Body of pancreas (tissue), 4 donors: ENCODE data around the gene MAP3K9. TPM values are rescaled to one million over a fixed set of nuclear protein-coding genes. Genes with fewer than 3 reads are reported as not detected.

Source experiments
- ATAC-seq: fragments of 150-250 bp; one replicate; pipeline ENCODE4 v1.9.1; 2016
- DNase-seq, 4 donors: peaks; one replicate each; pipeline ENCODE4 v3.0.0-alpha.2; 2019
- H3K27ac ChIP-seq, 4 donors: fragments of 200-600 bp; sonication (generic); 1 replicate in 3 of 4; 2 replicates in 1 of 4; pipeline versions ENCODE4 v1.5.1 to v1.6.1; 2016 to 2019; ENCODE audit warnings: mild to moderate bottlenecking in 1 of 4, mixed read lengths in 1 of 4, moderate library complexity in 1 of 4
- H3K27me3 ChIP-seq, 2 donors: fragments of 200-600 bp; sonication (generic); one replicate each; pipeline ENCODE4 v1.6.0; 2016; ENCODE audit warnings: mild to moderate bottlenecking in 1 of 2
- H3K36me3 ChIP-seq, 2 donors: fragments of 200-600 bp; sonication (generic); replicated peaks in 1 of 2; 2 replicates each; pipeline ENCODE4 v1.5.1; 2016; ENCODE audit warnings: low read depth in 2 of 2; ENCODE audit not compliant: insufficient read depth in 1 of 2
- H3K4me1 ChIP-seq: fragments of 200-600 bp; sonication (generic); one replicate; pipeline ENCODE4 v1.6.0; 2016
- H3K4me3 ChIP-seq, 2 donors: fragments of 200-600 bp; sonication (generic); 1 replicate in 1 of 2; 2 replicates in 1 of 2; pipeline ENCODE4 v1.5.1; 2016 to 2019
- H3K9me3 ChIP-seq, 3 donors: fragments of 200-600 bp; sonication (generic); 1 replicate in 2 of 3; 2 replicates in 1 of 3; pipeline ENCODE4 v1.5.1; 2016
- POLR2A ChIP-seq, 3 donors: fragments of 450-650 bp; IDR thresholded peaks; one replicate each; pipeline ENCODE4 v1.6.1; 2016; ENCODE audit warnings: antibody characterized with exemption in 3 of 3, mild to moderate bottlenecking in 2 of 3
- WGBS, 2 donors: methylation state at CpG; one replicate each; pipeline ENCODE4 v1.1.5; 2017; 5-methylcytosine and 5-hydroxymethylcytosine counted together
- intact Hi-C: fragments of 100-400 bp; cut with DNase I; formaldehyde crosslinking; loops from one replicate; pipeline ENCODE4 v1.15.1; 2023
- total RNA-seq, 2 donors: library from RNA; depleted of rRNA; stranded (reverse); fragments of >200 nt; gene quantifications; one replicate each; pipeline ENCODE4 v1.1.0, GENCODE V29; 2016
- TF ChIP-seq, protein P1 (sequence below), 7 experiments: fragments of 450-650 bp in 4 of 7; fragments of 200-600 bp in 3 of 7; sonication (generic) in 3 of 7; IDR thresholded peaks; one replicate each; pipeline ENCODE4 v1.5.1; 2016 to 2019; ENCODE audit warnings: antibody characterized with exemption in 7 of 7

MAP3K9 gene
- total RNA-seq, 2 donors from 2014 or later: 5.4 to 10.9 TPM

DNA sequence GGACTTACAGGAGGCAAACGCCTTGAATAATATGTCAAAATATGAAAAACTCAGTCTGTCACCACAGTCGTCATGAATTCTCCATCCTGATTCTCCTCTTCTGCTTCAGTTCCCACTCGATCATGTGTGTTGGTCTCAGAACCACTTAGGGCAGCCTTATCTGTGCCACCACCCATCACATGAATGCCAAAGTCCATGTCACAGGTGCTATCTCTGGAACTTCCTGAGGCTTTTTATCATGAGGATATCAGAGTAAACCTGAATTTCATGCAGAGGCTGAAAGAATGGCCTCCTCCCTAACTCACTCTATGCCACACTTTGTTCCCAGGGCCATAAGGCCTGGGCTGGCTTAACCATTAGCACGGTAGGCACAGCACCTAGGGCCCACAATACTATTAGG is 28.8 kb upstream of the MAP3K9 start:
- intact Hi-C loops: no loop called here
- no peak overlapping the region for H3K4me3 ChIP-seq
- ATAC-seq (no peak), DNase-seq (no peak)
- WGBS, 2 donors: 70 to 75% methylated on average over 4 of the region's 4 CpGs
- H3K4me1 ChIP-seq: no peaks in the 10 kb centered on the region
- H3K36me3 ChIP-seq: no peaks in the 10 kb centered on the region
- no peak for TF ChIP-seq POLR2A (IDR thresholded peaks at IDR 0.05)
- TF ChIP-seq, protein P1, sequence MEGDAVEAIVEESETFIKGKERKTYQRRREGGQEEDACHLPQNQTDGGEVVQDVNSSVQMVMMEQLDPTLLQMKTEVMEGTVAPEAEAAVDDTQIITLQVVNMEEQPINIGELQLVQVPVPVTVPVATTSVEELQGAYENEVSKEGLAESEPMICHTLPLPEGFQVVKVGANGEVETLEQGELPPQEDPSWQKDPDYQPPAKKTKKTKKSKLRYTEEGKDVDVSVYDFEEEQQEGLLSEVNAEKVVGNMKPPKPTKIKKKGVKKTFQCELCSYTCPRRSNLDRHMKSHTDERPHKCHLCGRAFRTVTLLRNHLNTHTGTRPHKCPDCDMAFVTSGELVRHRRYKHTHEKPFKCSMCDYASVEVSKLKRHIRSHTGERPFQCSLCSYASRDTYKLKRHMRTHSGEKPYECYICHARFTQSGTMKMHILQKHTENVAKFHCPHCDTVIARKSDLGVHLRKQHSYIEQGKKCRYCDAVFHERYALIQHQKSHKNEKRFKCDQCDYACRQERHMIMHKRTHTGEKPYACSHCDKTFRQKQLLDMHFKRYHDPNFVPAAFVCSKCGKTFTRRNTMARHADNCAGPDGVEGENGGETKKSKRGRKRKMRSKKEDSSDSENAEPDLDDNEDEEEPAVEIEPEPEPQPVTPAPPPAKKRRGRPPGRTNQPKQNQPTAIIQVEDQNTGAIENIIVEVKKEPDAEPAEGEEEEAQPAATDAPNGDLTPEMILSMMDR (IDR thresholded peaks at IDR 0.05): no peak
- H3K27me3 ChIP-seq: no peaks in the 10 kb centered on the region
- H3K27ac ChIP-seq: no peak overlapping the region
- H3K9me3 ChIP-seq: no peaks in the 10 kb centered on the region

DNA sequence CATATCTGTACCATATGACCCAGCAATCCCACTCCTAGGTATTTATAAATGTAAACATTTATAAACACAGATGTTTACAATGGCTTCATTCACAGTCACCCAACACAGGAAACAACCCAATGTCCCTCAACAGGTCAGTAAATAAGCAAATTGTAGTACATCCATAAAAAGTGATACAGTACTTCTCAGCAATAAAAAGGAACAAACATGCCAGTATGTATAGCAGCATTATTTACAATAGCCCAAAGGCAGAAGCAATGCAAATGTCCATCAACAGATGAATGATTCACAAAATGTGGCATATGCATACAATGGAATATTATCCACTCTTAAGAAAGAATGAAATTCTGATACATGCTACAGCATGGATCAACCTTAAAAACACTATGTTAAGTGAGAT is 27.6 kb upstream of the MAP3K9 start:
- H3K9me3 ChIP-seq: no peaks in the 10 kb centered on the region
- H3K27me3 ChIP-seq: no peaks in the 10 kb centered on the region
- H3K36me3 ChIP-seq: no peaks in the 10 kb centered on the region
- no peaks in the 10 kb centered on the region for H3K4me1 ChIP-seq
- ATAC-seq (no peak), DNase-seq (no peak)
- no peak overlapping the region for H3K4me3 ChIP-seq
- H3K27ac ChIP-seq: no peak overlapping the region
- intact Hi-C loops: no loop called here
- TF ChIP-seq POLR2A (IDR thresholded peaks at IDR 0.05): no peak
- TF ChIP-seq, protein P1 (IDR thresholded peaks at IDR 0.05): no peak

DNA sequence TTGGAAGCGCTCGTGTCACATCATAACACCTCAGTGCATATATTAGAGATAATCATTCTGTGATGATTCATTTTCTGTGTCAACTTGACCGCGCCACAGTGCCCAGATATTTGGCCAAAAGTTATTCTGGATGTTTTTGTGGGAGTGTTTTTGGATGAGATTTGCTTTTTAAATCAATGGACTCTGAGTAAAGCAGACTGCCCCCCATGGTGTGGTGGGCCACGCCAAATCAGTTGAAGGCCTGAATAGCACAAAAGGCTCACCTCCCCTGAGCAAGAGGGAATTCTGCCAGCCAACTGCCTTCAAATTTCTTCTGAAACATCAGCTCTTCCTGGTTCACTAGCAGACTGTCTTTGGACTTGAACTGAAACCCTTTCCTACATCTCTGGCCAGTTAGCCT is 24.6 kb upstream of the MAP3K9 start:
- DNase-seq (no peak), ATAC-seq (no peak)
- no peaks in the 10 kb centered on the region for H3K4me1 ChIP-seq
- intact Hi-C loops: no loop called here
- no peak for TF ChIP-seq POLR2A (IDR thresholded peaks at IDR 0.05)
- TF ChIP-seq, protein P1 (IDR thresholded peaks at IDR 0.05): no peak
- no peaks in the 10 kb centered on the region for H3K36me3 ChIP-seq
- H3K27me3 ChIP-seq: no peaks in the 10 kb centered on the region
- no peaks in the 10 kb centered on the region for H3K9me3 ChIP-seq
- no peak overlapping the region for H3K27ac ChIP-seq
- no peak overlapping the region for H3K4me3 ChIP-seq
- 94 to 98% methylated on average over 5 of the region's 5 CpGs for WGBS, 2 donors

DNA sequence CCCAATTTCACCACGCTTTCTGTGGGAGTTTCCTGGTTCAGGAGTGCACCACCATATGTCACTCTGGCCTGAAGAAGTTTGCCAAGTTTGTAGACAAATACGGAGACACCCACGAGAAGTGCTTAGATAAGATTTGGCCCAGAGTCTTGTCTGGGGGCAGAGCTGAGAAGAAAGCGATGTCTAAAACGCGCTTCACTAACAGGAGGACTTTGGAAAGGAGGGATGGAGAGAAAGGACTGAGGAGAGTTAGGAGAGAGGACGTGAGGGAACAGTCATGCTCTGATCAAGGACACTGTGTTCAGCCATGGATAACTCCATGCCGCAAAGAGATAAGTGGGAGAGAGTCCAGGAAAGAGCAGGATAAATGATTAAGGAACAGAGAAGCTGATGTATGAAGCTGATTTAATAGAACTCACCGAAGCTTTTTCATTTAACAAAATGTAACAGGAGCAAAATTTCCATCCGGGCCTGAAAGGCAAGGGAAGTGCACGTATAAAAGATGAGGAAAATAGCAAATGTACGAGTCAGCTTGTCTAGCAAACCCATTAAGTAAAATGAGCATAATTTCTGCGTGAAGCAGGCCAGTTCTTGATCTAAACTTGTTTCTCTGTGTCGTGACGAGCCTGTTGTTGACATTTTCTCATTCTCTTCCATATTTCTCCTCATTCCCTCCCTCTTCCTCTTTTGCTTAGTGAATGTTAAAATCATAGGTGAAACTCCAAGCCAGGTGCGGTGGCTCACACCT is 23.4 kb upstream of the MAP3K9 start:
- no peaks in the 10 kb centered on the region for H3K36me3 ChIP-seq
- no peaks in the 10 kb centered on the region for H3K4me1 ChIP-seq
- H3K27ac ChIP-seq: no peak overlapping the region
- no peak overlapping the region for H3K4me3 ChIP-seq
- intact Hi-C loops: no loop called here
- ATAC-seq (no peak), DNase-seq (no peak)
- TF ChIP-seq, protein P1 (IDR thresholded peaks at IDR 0.05): no peak
- TF ChIP-seq POLR2A (IDR thresholded peaks at IDR 0.05): no peak
- no peaks in the 10 kb centered on the region for H3K9me3 ChIP-seq
- H3K27me3 ChIP-seq: no peaks in the 10 kb centered on the region
- WGBS, 2 donors: 61 to 62% methylated on average over 16 of the region's 16 CpGs
